HG02943 (cell line): Measurements from ENCODE around the gene ACTBL2.

ENCODE experiments used
- ATAC-seq: cut with Tn5 transposase; IDR thresholded peaks from one replicate; pipeline ENCODE4 v1.9.1; 2021; ENCODE audit warnings: mild to moderate bottlenecking, low read depth, moderate library complexity; ENCODE audit not compliant: unreplicated experiment

Gene ACTBL2

GRCh38 chr5:57452885-57453284, 29.7 kb downstream of the ACTBL2 start:
- no peak for ATAC-seq

- no peak for ATAC-seq
Measured at GRCh38 chr5:57450991-57451876, 31.4 kb downstream of the ACTBL2 start.

GRCh38 chr5:57448751-57449150, 33.9 kb downstream of the ACTBL2 start:
- ATAC-seq, result no peak

GRCh38 chr5:57448287-57448686, 34.3 kb downstream of the ACTBL2 start:
- ATAC-seq, result no peak

- no peak for ATAC-seq
Measured at GRCh38 chr5:57447658-57448057, 35.0 kb downstream of the ACTBL2 start.

- ATAC-seq, result no peak
Measured at GRCh38 chr5:57446966-57447365, 35.6 kb downstream of the ACTBL2 start.

- ATAC-seq, result no peak
Measured at GRCh38 chr5:57445705-57446037, 36.9 kb downstream of the ACTBL2 start.

- ATAC-seq, result no peak
Measured at GRCh38 chr5:57445006-57445704, 37.5 kb downstream of the ACTBL2 start.

- no peak for ATAC-seq
Measured at GRCh38 chr5:57442080-57442839, 40.4 kb downstream of the ACTBL2 start.

- no peak for ATAC-seq
Measured at GRCh38 chr5:57441557-57441956, 41.1 kb downstream of the ACTBL2 start.

GRCh38 chr5:57439601-57440000, 43.0 kb downstream of the ACTBL2 start:
- ATAC-seq, result no peak

- ATAC-seq, result no peak
Measured at GRCh38 chr5:57437976-57438805, 44.4 kb downstream of the ACTBL2 start.

- no peak for ATAC-seq
Measured at GRCh38 chr5:57436586-57436985, 46.0 kb downstream of the ACTBL2 start.

GRCh38 chr5:57435701-57436134, 46.9 kb downstream of the ACTBL2 start:
- no peak for ATAC-seq

- no peak for ATAC-seq
Measured at GRCh38 chr5:57434683-57435082, 47.9 kb downstream of the ACTBL2 start.

GRCh38 chr5:57434227-57434640, 48.4 kb downstream of the ACTBL2 start:
- ATAC-seq, result no peak

GRCh38 chr5:57432876-57433275, 49.7 kb downstream of the ACTBL2 start:
- no peak for ATAC-seq

- ATAC-seq, result no peak
Measured at GRCh38 chr5:57431759-57432158, 50.9 kb downstream of the ACTBL2 start.
